ENCODE measurements around the gene GALNTL6. TPM values are rescaled to one million over a fixed set of nuclear protein-coding genes. Genes with fewer than 3 reads are reported as not detected.

GALNTL6 gene
- total RNA-seq, 1 donor from 2014 or later = not detected

GRCh38 chr4:172134521-172134920 is 321.3 kb downstream of the GALNTL6 start:
- no peak overlapping the region for H3K4me3 ChIP-seq
- TF ChIP-seq CTCF (IDR thresholded peaks at IDR 0.05) = no peak
- DNase-seq (ENCODE audit: low spot score in 2 of 2) = no peak
- no peaks in the 10 kb centered on the region for H3K36me3 ChIP-seq
- no peaks in the 10 kb centered on the region for H3K27me3 ChIP-seq
- no peaks in the 10 kb centered on the region for H3K9me3 ChIP-seq
- intact Hi-C loops (cut with DNase I) = no loop called here
- H3K27ac ChIP-seq = no peak overlapping the region
- H3K4me1 ChIP-seq = no peaks in the 10 kb centered on the region

- DNase-seq (ENCODE audit: low spot score in 2 of 2) = no peak
- Histone ChIP-seq H3K9me3 (no peaks in the 10 kb centered on the region), H3K27me3 (no peaks in the 10 kb centered on the region), H3K4me1 (no peaks in the 10 kb centered on the region), H3K4me3 (no peak overlapping the region), H3K36me3 (no peaks in the 10 kb centered on the region), H3K27ac (no peak overlapping the region)
- intact Hi-C loops (cut with DNase I) = no loop called here
- TF ChIP-seq CTCF (IDR thresholded peaks at IDR 0.05) = no peak
Measured at GRCh38 chr4:172141025-172141424, 327.8 kb downstream of the GALNTL6 start.

- Histone ChIP-seq H3K36me3 (no peaks in the 10 kb centered on the region), H3K27ac (no peak overlapping the region), H3K27me3 (no peaks in the 10 kb centered on the region), H3K4me3 (no peak overlapping the region), H3K9me3 (no peaks in the 10 kb centered on the region), H3K4me1 (no peaks in the 10 kb centered on the region)
- DNase-seq (ENCODE audit: low spot score in 2 of 2) = no peak
- intact Hi-C loops (cut with DNase I) = no loop called here
- TF ChIP-seq CTCF (IDR thresholded peaks at IDR 0.05) = no peak
Measured at GRCh38 chr4:172142281-172142741, 329.1 kb downstream of the GALNTL6 start.

- Histone ChIP-seq H3K27me3 (no peaks in the 10 kb centered on the region), H3K36me3 (no peaks in the 10 kb centered on the region), H3K4me3 (no peak overlapping the region), H3K27ac (no peak overlapping the region), H3K9me3 (no peaks in the 10 kb centered on the region), H3K4me1 (no peaks in the 10 kb centered on the region)
- TF ChIP-seq CTCF (IDR thresholded peaks at IDR 0.05) = no peak
- intact Hi-C loops (cut with DNase I) = no loop called here
- DNase-seq (ENCODE audit: low spot score in 2 of 2) = no peak
Measured at GRCh38 chr4:172143605-172144314, 330.6 kb downstream of the GALNTL6 start.

GRCh38 chr4:172147687-172148086 is 334.5 kb downstream of the GALNTL6 start:
- Histone ChIP-seq H3K36me3 (no peaks in the 10 kb centered on the region), H3K27ac (no peak overlapping the region), H3K4me1 (no peaks in the 10 kb centered on the region), H3K27me3 (no peaks in the 10 kb centered on the region), H3K9me3 (no peaks in the 10 kb centered on the region), H3K4me3 (no peak overlapping the region)
- intact Hi-C loops (cut with DNase I) = no loop called here
- no peak for DNase-seq (ENCODE audit: low spot score in 2 of 2)
- TF ChIP-seq CTCF (IDR thresholded peaks at IDR 0.05) = no peak
